HepG2 (cell line): ENCODE results near the gene MAP2K6. TPM values are rescaled to one million over a fixed set of nuclear protein-coding genes. Genes with fewer than 3 reads are reported as not detected.
A peak's percentile ranks its signal among the peaks of the same experiment; 100 is the strongest.

Source experiments
- CEBPB ChIP-seq: IDR thresholded peaks from 2 replicates; pipeline ENCODE4 v1.6.1; 2011; ENCODE audit warnings: low read depth, low read length, improper control_type of control experiment, borderline replicate concordance
- CTCF ChIP-seq: sonication (generic); formaldehyde crosslinking; IDR thresholded peaks from 2 replicates; pipeline ENCODE4 v1.5.0; 2020; ENCODE audit warnings: mild to moderate bottlenecking, missing genetic modification reagents, moderate library complexity
- ELF4 ChIP-seq: sonication (generic); formaldehyde crosslinking; IDR thresholded peaks from 2 replicates; pipeline ENCODE4 v1.5.0; 2020; ENCODE audit warnings: missing genetic modification reagents, mild to moderate bottlenecking, moderate library complexity, borderline replicate concordance
- HHEX ChIP-seq: IDR thresholded peaks from 2 replicates; pipeline ENCODE4 v1.6.1; 2016; ENCODE audit warnings: control low read depth
- KAT8 ChIP-seq: IDR thresholded peaks from 2 replicates; pipeline ENCODE4 v1.6.1; 2016; ENCODE audit warnings: missing genetic modification reagents, missing compliant biosample characterization
- KDM5A ChIP-seq: fragments of 200-600 bp; sonication (generic); IDR thresholded peaks from 2 replicates; pipeline ENCODE4 v1.7.0; 2018; ENCODE audit warnings: antibody characterized with exemption, mild to moderate bottlenecking, low read length, borderline replicate concordance
- MAF1 ChIP-seq: sonication (generic); formaldehyde crosslinking; IDR thresholded peaks from 2 replicates; pipeline ENCODE4 v1.5.0; 2020; ENCODE audit warnings: missing genetic modification reagents, borderline replicate concordance
- MAFG ChIP-seq: sonication (generic); formaldehyde crosslinking; IDR thresholded peaks from 2 replicates; pipeline ENCODE4 v1.5.1; 2020; ENCODE audit warnings: mild to moderate bottlenecking, missing genetic modification reagents
- MEIS2 ChIP-seq: sonication (generic); formaldehyde crosslinking; IDR thresholded peaks from 2 replicates; pipeline ENCODE4 v1.9.0; 2021; ENCODE audit warnings: mild to moderate bottlenecking, missing genetic modification reagents
- MTF2 ChIP-seq: sonication (generic); formaldehyde crosslinking; IDR thresholded peaks from 2 replicates; pipeline ENCODE4 v1.5.0; 2020; ENCODE audit warnings: missing genetic modification reagents, borderline replicate concordance
- NCOA1 ChIP-seq: sonication (generic); formaldehyde crosslinking; IDR thresholded peaks from 2 replicates; pipeline ENCODE4 v1.9.0; 2021; ENCODE audit warnings: missing genetic modification reagents
- RFX1 ChIP-seq: fragments of 450-650 bp; IDR thresholded peaks from 2 replicates; pipeline ENCODE4 v1.6.1; 2017
- SNAPC2 ChIP-seq: sonication (generic); formaldehyde crosslinking; IDR thresholded peaks from 2 replicates; pipeline ENCODE4 v1.8.1; 2022; ENCODE audit warnings: mild to moderate bottlenecking, missing genetic modification reagents
- TCF12 ChIP-seq, 2 experiments: fragments of 450-650 bp in 1 of 2; sonication (generic) in 1 of 2; formaldehyde crosslinking in 1 of 2; IDR thresholded peaks; 2 replicates each; pipeline versions ENCODE4 v1.6.1 to v1.8.0; 2017 to 2022; ENCODE audit warnings: antibody characterized with exemption in 1 of 2, mild to moderate bottlenecking in 1 of 2, missing genetic modification reagents in 1 of 2, moderate library complexity in 1 of 2
- ZBTB21 ChIP-seq: sonication (generic); formaldehyde crosslinking; IDR thresholded peaks from 2 replicates; pipeline ENCODE4 v1.4.0; 2020; ENCODE audit warnings: missing genetic modification reagents
- ZFP36L2 ChIP-seq: sonication (generic); formaldehyde crosslinking; IDR thresholded peaks from 2 replicates; pipeline ENCODE4 v1.4.0; 2020; ENCODE audit warnings: missing genetic modification reagents
- ZFP82 ChIP-seq: sonication (generic); formaldehyde crosslinking; IDR thresholded peaks from 2 replicates; pipeline ENCODE4 v1.5.1; 2020; ENCODE audit warnings: mild to moderate bottlenecking, missing genetic modification reagents, borderline replicate concordance
- ZNF556 ChIP-seq: sonication (generic); formaldehyde crosslinking; IDR thresholded peaks from 2 replicates; pipeline ENCODE4 v1.4.0; 2020; ENCODE audit warnings: mild to moderate bottlenecking, missing genetic modification reagents, borderline replicate concordance
- ZNF605 ChIP-seq: sonication (generic); formaldehyde crosslinking; IDR thresholded peaks from 2 replicates; pipeline ENCODE4 v1.8.0; 2022; ENCODE audit warnings: mild to moderate bottlenecking, missing genetic modification reagents
- ZNF652 ChIP-seq: IDR thresholded peaks from 2 replicates; pipeline ENCODE4 v1.6.1; 2016; ENCODE audit warnings: low read depth, borderline replicate concordance
- ZNF703 ChIP-seq: sonication (generic); formaldehyde crosslinking; IDR thresholded peaks from 2 replicates; pipeline ENCODE4 v1.5.1; 2020; ENCODE audit warnings: missing genetic modification reagents, mild to moderate bottlenecking, moderate library complexity, borderline replicate concordance
- polyA plus RNA-seq, 8 experiments: library from polyadenylated mRNA; depleted of rRNA in 3 of 8; stranded (reverse) in 7 of 8; unstranded in 1 of 8; fragments of >200 nt; fragmentation: Illumina TruSeq in 4 of 8; extraction: Trizol in 4 of 8; gene quantifications; 2 replicates each; pipeline versions ENCODE4 v1.2.1 to v1.2.3, GENCODE V29; 2011 to 2016; ENCODE audit warnings: low read depth in 4 of 8, missing spikeins in 1 of 8, mixed read lengths in 1 of 8; ENCODE audit not compliant: insufficient read depth in 1 of 8
- total RNA-seq, 5 experiments: library from RNA; depleted of rRNA; stranded (reverse); fragments of >200 nt; fragmentation: Illumina TruSeq; extraction: Trizol; gene quantifications; 2 replicates each; pipeline ENCODE4 v1.2.3, GENCODE V29; 2016; ENCODE audit warnings: low read depth in 1 of 5
- TF ChIP-seq, protein P1 (sequence below): sonication (generic); formaldehyde crosslinking; IDR thresholded peaks from 2 replicates; pipeline ENCODE4 v1.4.0; 2020; ENCODE audit warnings: missing genetic modification reagents, borderline replicate concordance
- TF ChIP-seq, protein P2 (sequence below): sonication (generic); formaldehyde crosslinking; IDR thresholded peaks from 2 replicates; pipeline ENCODE4 v1.5.1; 2020; ENCODE audit warnings: missing genetic modification reagents, mild to moderate bottlenecking, borderline replicate concordance
- TF ChIP-seq, protein P3 (sequence below): IDR thresholded peaks from 2 replicates; pipeline ENCODE4 v1.6.1; 2016; ENCODE audit warnings: low read depth, borderline replicate concordance

Gene MAP2K6
- total and polyA plus RNA-seq, 2 of the 13 experiments (the other 11 are each of a cell fraction or from before 2014, with no cell fraction given): 5.1 to 33.6 TPM

DNA sequence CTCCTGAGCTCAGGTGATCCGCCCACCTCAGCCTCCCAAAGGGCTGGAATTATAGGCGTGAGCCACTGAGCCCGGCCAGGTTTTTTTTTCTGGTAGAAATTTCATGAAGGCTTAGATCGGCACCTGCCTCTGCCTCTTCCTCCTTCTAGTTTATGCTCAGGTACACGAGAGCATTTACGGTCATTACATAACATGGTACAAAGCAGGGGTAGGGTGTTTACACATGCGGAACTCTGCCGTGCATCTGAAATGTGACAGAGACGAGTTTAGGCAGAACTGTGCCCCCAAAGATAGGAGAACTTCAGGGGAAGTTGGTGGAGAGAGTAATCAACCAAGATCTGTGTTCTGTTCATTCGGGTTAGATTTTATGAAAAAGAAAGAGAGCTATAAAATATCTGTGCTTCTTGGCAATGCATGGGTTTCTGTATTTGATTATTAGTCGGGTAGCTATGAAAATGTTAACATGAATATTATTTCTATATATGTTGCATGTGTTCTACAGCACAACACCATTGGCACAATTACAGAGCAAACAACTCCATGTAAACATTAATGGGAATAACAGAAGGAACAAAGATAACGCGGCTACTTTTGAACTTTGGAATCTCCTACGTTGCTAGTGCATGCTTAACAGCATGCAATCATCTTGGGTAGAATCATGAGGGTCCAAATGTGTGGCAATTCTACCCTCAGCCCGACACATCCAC is 23.5 kb upstream of the MAP2K6 start (continued):
- TF ChIP-seq, protein P1, sequence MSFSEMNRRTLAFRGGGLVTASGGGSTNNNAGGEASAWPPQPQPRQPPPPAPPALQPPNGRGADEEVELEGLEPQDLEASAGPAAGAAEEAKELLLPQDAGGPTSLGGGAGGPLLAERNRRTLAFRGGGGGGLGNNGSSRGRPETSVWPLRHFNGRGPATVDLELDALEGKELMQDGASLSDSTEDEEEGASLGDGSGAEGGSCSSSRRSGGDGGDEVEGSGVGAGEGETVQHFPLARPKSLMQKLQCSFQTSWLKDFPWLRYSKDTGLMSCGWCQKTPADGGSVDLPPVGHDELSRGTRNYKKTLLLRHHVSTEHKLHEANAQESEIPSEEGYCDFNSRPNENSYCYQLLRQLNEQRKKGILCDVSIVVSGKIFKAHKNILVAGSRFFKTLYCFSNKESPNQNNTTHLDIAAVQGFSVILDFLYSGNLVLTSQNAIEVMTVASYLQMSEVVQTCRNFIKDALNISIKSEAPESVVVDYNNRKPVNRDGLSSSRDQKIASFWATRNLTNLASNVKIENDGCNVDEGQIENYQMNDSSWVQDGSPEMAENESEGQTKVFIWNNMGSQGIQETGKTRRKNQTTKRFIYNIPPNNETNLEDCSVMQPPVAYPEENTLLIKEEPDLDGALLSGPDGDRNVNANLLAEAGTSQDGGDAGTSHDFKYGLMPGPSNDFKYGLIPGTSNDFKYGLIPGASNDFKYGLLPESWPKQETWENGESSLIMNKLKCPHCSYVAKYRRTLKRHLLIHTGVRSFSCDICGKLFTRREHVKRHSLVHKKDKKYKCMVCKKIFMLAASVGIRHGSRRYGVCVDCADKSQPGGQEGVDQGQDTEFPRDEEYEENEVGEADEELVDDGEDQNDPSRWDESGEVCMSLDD: no peak
- TF ChIP-seq, protein P2, sequence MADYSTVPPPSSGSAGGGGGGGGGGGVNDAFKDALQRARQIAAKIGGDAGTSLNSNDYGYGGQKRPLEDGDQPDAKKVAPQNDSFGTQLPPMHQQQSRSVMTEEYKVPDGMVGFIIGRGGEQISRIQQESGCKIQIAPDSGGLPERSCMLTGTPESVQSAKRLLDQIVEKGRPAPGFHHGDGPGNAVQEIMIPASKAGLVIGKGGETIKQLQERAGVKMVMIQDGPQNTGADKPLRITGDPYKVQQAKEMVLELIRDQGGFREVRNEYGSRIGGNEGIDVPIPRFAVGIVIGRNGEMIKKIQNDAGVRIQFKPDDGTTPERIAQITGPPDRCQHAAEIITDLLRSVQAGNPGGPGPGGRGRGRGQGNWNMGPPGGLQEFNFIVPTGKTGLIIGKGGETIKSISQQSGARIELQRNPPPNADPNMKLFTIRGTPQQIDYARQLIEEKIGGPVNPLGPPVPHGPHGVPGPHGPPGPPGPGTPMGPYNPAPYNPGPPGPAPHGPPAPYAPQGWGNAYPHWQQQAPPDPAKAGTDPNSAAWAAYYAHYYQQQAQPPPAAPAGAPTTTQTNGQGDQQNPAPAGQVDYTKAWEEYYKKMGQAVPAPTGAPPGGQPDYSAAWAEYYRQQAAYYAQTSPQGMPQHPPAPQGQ: no peak
- TF ChIP-seq KDM5A (no peak), MAF1 (CRISPR knock-in tag) (no peak), CTCF (CRISPR knock-in tag) (no peak), MEIS2 (no peak), MTF2 (CRISPR knock-in tag) (0 out of 2 replicates have a peak, but pooled peaks have one; percentile 54), ELF4 (CRISPR knock-in tag) (no peak), ZNF556 (CRISPR knock-in tag) (no peak), RFX1 (no peak), CEBPB (peak; percentile 55; the same call in 1 of the 2 replicates), KAT8 (CRISPR knock-in tag) (no peak), MAFG (no peak), ZFP82 (CRISPR knock-in tag) (0 out of 2 replicates have a peak, but pooled peaks have one; percentile 28), ZNF652 (CRISPR knock-in tag) (no peak), ZBTB21 (CRISPR knock-in tag) (no peak), TCF12 (IDR thresholded peaks at IDR 0.05) (no peak), TCF12 (CRISPR knock-in tag; IDR thresholded peaks at IDR 0.05) (no peak), HHEX (CRISPR knock-in tag) (no peak), ZNF605 (0 out of 2 replicates have a peak, but pooled peaks have one; percentile 52), ZFP36L2 (CRISPR knock-in tag) (no peak), NCOA1 (no peak), SNAPC2 (CRISPR knock-in tag) (no peak), ZNF703 (CRISPR knock-in tag) (no peak)
- TF ChIP-seq, protein P3, sequence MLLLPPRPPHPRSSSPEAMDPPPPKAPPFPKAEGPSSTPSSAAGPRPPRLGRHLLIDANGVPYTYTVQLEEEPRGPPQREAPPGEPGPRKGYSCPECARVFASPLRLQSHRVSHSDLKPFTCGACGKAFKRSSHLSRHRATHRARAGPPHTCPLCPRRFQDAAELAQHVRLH (CRISPR knock-in tag): no peak
